PC-3 (cell line): ENCODE results near the gene GRB10. TPM values are rescaled to one million over a fixed set of nuclear protein-coding genes. Genes with fewer than 3 reads are reported as not detected.

ENCODE experiments used
- ATAC-seq: fragments of 200-7000 bp; cut with Tn5 transposase; 2 replicates; pipeline ENCODE4 v1.9.1; 2020; ENCODE audit warnings: mild to moderate bottlenecking, moderate library complexity
- BruUV-seq: library from RNA; stranded (reverse); fragments of 400-500 nt; replicated peaks from 2 replicates; lab custom pipeline; 2021; lab: Mats Ljungman, UMichigan
- CTCF ChIA-PET: fragments of 300-600 bp; sonication (Branson Sonifier 250); formaldehyde crosslinking; loops from one replicate; lab custom pipeline; 2022; ENCODE audit warnings: antibody characterized with exemption; lab: Charles Lee
- POLR2A ChIA-PET: fragments of 300-600 bp; sonication (Branson Sonifier 250); formaldehyde crosslinking; loops from one replicate; lab custom pipeline; 2022; ENCODE audit warnings: antibody characterized with exemption; ENCODE audit not compliant: unreplicated experiment; lab: Charles Lee
- DNase-seq: peaks from one replicate; pipeline ENCODE4 v3.0.0-alpha.2; 2015
- H2AFZ ChIP-seq: fragments of 300-600 bp; sonication (generic); 2 replicates; pipeline ENCODE4 v1.6.0; 2016; ENCODE audit warnings: antibody characterized with exemption, low read length
- H3F3A ChIP-seq: fragments of 300-600 bp; sonication (generic); one replicate; pipeline ENCODE4 v1.6.0; 2017; ENCODE audit warnings: antibody characterized with exemption, low read length, control low read depth, mild to moderate bottlenecking; ENCODE audit not compliant: unreplicated experiment
- H3K27ac ChIP-seq: fragments of 300-600 bp; sonication (generic); 2 replicates; pipeline ENCODE4 v1.5.1; 2016; ENCODE audit warnings: mild to moderate bottlenecking, low read length
- H3K27me3 ChIP-seq: fragments of 300-600 bp; sonication (generic); 2 replicates; pipeline ENCODE4 v1.6.1; 2016; ENCODE audit warnings: low read length, mixed read lengths
- H3K36me3 ChIP-seq: fragments of 300-600 bp; sonication (generic); 2 replicates; pipeline ENCODE4 v1.6.1; 2016; ENCODE audit warnings: low read depth, mixed run types, low read length, mixed read lengths
- H3K4me1 ChIP-seq: fragments of 300-600 bp; sonication (generic); 2 replicates; pipeline ENCODE4 v1.5.1; 2016; ENCODE audit warnings: low read length; ENCODE audit not compliant: insufficient read depth
- H3K4me2 ChIP-seq: fragments of 300-600 bp; sonication (generic); 2 replicates; pipeline ENCODE4 v1.6.0; 2016; ENCODE audit warnings: low read length
- H3K4me3 ChIP-seq: fragments of 300-600 bp; sonication (generic); 2 replicates; pipeline ENCODE4 v1.5.1; 2016; ENCODE audit warnings: mild to moderate bottlenecking, low read length, mixed read lengths
- H3K79me2 ChIP-seq: fragments of 300-600 bp; sonication (generic); 2 replicates; pipeline ENCODE4 v1.6.1; 2017; ENCODE audit warnings: low read length, mixed read lengths
- H3K9ac ChIP-seq: fragments of 300-600 bp; sonication (generic); 2 replicates; pipeline ENCODE4 v1.6.0; 2016; ENCODE audit warnings: mild to moderate bottlenecking, low read length
- H3K9me2 ChIP-seq: fragments of 300-600 bp; sonication (generic); replicated peaks from 2 replicates; pipeline ENCODE4 v1.6.1; 2016; ENCODE audit warnings: mixed run types, low read length, mixed read lengths
- H3K9me3 ChIP-seq: fragments of 300-600 bp; sonication (generic); 2 replicates; pipeline ENCODE4 v1.6.1; 2016; ENCODE audit warnings: low read length, mixed read lengths
- H4K20me1 ChIP-seq: fragments of 300-600 bp; sonication (generic); 2 replicates; pipeline ENCODE4 v1.6.1; 2016; ENCODE audit warnings: low read length, mixed read lengths
- CTCF ChIP-seq: fragments of 300-600 bp; sonication (generic); conservative IDR thresholded peaks from 2 replicates; pipeline ENCODE4 v1.5.1; 2017; ENCODE audit warnings: antibody characterized with exemption, low read depth, mild to moderate bottlenecking, low read length
- EZH2 ChIP-seq: fragments of 300-600 bp; sonication (generic); IDR thresholded peaks from one replicate; pipeline ENCODE4 v1.6.1; 2017; ENCODE audit warnings: antibody characterized with exemption, mild to moderate bottlenecking, low read length; ENCODE audit not compliant: unreplicated experiment
- EZH2phosphoT487 ChIP-seq: fragments of 300-600 bp; sonication (generic); IDR thresholded peaks from 2 replicates; pipeline ENCODE4 v1.6.1; 2018; ENCODE audit warnings: mild to moderate bottlenecking, antibody characterized with exemption, low read length, borderline replicate concordance
- intact Hi-C: fragments of 100-400 bp; cut with micrococcal nuclease; formaldehyde crosslinking; loops from 2 replicates; pipeline ENCODE4 v1.9.0; 2023
- total RNA-seq: library from RNA; depleted of rRNA; stranded (reverse); fragments of >200 nt; gene quantifications from 2 replicates; pipeline ENCODE4 v1.2.3, GENCODE V29; 2014

Gene GRB10
- total RNA-seq, 1 experiment from 2014 or later, result 61.3 TPM

- ChIA-PET POLR2A (no interaction called here), CTCF (no interaction called here)
- Histone ChIP-seq H3K9me3 (no peaks in the 10 kb centered on the region), H3K4me3 (no peak overlapping the region), H3K27ac (no peak overlapping the region), H3K9ac (no peak overlapping the region), H3K79me2 (peaks cover 66% of the 10 kb centered on the region), H3F3A (no peaks in the 10 kb centered on the region), H3K27me3 (no peaks in the 10 kb centered on the region), H3K36me3 (peaks cover 16% of the 10 kb centered on the region; the same call in 1 of the 2 replicates), H3K9me2 (no peaks in the 10 kb centered on the region), H3K4me1 (no peaks in the 10 kb centered on the region), H2AFZ (no peak overlapping the region), H3K4me2 (no peak overlapping the region), H4K20me1 (peaks cover 32% of the 10 kb centered on the region; the same call in 1 of the 2 replicates)
- no peak for DNase-seq
- TF ChIP-seq EZH2phosphoT487 (no peak), CTCF (no peak), EZH2 (no peak)
- no peak for ATAC-seq
- intact Hi-C loops, result no loop called here
- BruUV-seq, result no TSS peak
These were observed 32.8 kb downstream of the GRB10 start for GRCh38 chr7:50749896-50750295.

DNA sequence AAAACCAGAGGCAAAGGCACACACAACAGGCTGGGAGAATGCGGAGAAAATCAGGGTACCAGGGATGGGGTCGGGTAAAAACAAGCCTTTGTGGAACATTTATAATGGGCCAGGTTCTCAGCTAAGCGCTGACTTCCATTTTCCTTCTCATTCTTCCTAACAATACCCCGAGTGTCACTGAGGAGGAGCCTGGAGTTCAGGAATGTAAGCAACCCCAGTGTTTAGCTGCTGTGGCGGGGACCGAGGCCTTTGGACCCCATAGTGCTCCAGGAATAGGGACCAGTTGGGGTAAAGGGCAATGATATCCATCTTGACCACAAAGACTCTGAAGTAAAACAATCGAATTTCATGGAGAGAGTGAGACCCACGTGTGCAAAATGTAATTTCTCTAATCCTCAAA lies 34.2 kb downstream of the GRB10 start:
- Histone ChIP-seq H3K4me1 (no peaks in the 10 kb centered on the region), H3K36me3 (peaks cover 16% of the 10 kb centered on the region; the same call in 1 of the 2 replicates), H3K9me3 (no peaks in the 10 kb centered on the region), H4K20me1 (peaks cover 32% of the 10 kb centered on the region; the same call in 1 of the 2 replicates), H3K27ac (no peak overlapping the region), H3K4me3 (no peak overlapping the region), H3K79me2 (peaks cover 64% of the 10 kb centered on the region), H3K9me2 (no peaks in the 10 kb centered on the region), H3F3A (no peaks in the 10 kb centered on the region), H3K27me3 (no peaks in the 10 kb centered on the region), H3K9ac (no peak overlapping the region), H3K4me2 (no peak overlapping the region), H2AFZ (no peak overlapping the region)
- intact Hi-C loops, result no loop called here
- no peak for ATAC-seq
- ChIA-PET POLR2A (no interaction called here), CTCF (no interaction called here)
- TF ChIP-seq EZH2phosphoT487 (no peak), CTCF (no peak)
- no TSS peak for BruUV-seq
- DNase-seq, result no peak

DNA sequence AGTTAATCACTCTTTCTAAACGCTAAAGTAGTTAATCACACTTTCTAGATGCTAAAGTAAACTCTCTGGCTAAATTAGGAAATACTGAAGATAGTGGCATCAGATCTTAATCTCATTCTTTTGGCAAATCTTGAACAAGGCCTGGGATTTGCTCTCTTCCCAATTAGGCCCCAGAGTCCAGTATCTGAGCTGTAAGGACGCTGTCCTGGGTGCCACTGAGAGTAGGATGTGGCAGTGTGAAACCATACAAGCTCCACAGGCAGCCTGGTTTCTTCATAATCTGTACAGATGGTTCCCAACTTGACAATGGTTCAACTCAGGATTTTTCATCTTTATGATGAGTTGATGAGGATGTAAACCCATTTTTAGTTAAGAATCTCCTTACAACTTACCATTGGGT lies 36.9 kb downstream of the GRB10 start:
- ChIA-PET CTCF (no interaction called here), POLR2A (no interaction called here)
- Histone ChIP-seq H3K4me2 (no peak overlapping the region), H4K20me1 (peaks cover 17% of the 10 kb centered on the region), H2AFZ (no peak overlapping the region), H3K27ac (no peak overlapping the region), H3K36me3 (peaks cover 14% of the 10 kb centered on the region; the same call in 1 of the 2 replicates), H3K9me3 (no peaks in the 10 kb centered on the region), H3K79me2 (peaks cover 64% of the 10 kb centered on the region), H3F3A (no peaks in the 10 kb centered on the region), H3K9me2 (no peaks in the 10 kb centered on the region), H3K4me1 (no peaks in the 10 kb centered on the region), H3K27me3 (no peaks in the 10 kb centered on the region), H3K4me3 (no peak overlapping the region), H3K9ac (no peak overlapping the region)
- DNase-seq (no peak), ATAC-seq (no peak)
- intact Hi-C loops, result no loop called here
- no peak for TF ChIP-seq EZH2
- TF ChIP-seq CTCF, result no peak
- TF ChIP-seq EZH2phosphoT487, result no peak
- BruUV-seq, result no TSS peak
